Activated naive CD4-positive, alpha-beta T cell treated with Interleukin-2 at 50 U/mL for 16 hours (primary cell): ENCODE measurements around the gene SAPCD2.
"Not testable (repeated sequence)": the region's sequence is repeated elsewhere in the genome, so short reads cannot be mapped to it uniquely, and the experiment has no call there.

ENCODE experiments used
- DNase-seq: peaks from one replicate; pipeline ENCODE4 v3.0.0-alpha.2; 2020

SAPCD2 gene

GRCh38 chr9:137045294-137046087 lies 24.9 kb downstream of the SAPCD2 start:
- DNase-seq, result no peak

GRCh38 chr9:137044502-137045177 lies 25.7 kb downstream of the SAPCD2 start:
- no peak for DNase-seq

GRCh38 chr9:137044037-137044436 lies 26.3 kb downstream of the SAPCD2 start:
- DNase-seq, result no peak

- DNase-seq, result no peak
These were observed 27.3 kb downstream of the SAPCD2 start for GRCh38 chr9:137042751-137043727.

- no peak for DNase-seq
These were observed 29.2 kb downstream of the SAPCD2 start for GRCh38 chr9:137041124-137041523.

- no peak for DNase-seq
These were observed 29.8 kb downstream of the SAPCD2 start for GRCh38 chr9:137040568-137040967.

- no peak for DNase-seq
These were observed 30.6 kb downstream of the SAPCD2 start for GRCh38 chr9:137039611-137040366.

GRCh38 chr9:137038916-137039315 lies 31.4 kb downstream of the SAPCD2 start:
- no peak for DNase-seq

- no peak for DNase-seq
These were observed 32.9 kb downstream of the SAPCD2 start for GRCh38 chr9:137037483-137037882.

- no peak for DNase-seq
These were observed 33.3 kb downstream of the SAPCD2 start for GRCh38 chr9:137037035-137037434.

- no peak for DNase-seq
These were observed 34.4 kb downstream of the SAPCD2 start for GRCh38 chr9:137035937-137036336.

- DNase-seq, result no peak
These were observed 34.9 kb downstream of the SAPCD2 start for GRCh38 chr9:137035507-137035834.

GRCh38 chr9:137034709-137035506 lies 35.4 kb downstream of the SAPCD2 start:
- DNase-seq, result peak; percentile 88

GRCh38 chr9:137034039-137034708 lies 36.2 kb downstream of the SAPCD2 start:
- no peak for DNase-seq

GRCh38 chr9:137033481-137033880 lies 36.9 kb downstream of the SAPCD2 start:
- not testable (repeated sequence) for DNase-seq

GRCh38 chr9:137032858-137033257 lies 37.5 kb downstream of the SAPCD2 start:
- peak; percentile 31 for DNase-seq

- peak; percentile 60 for DNase-seq
These were observed 38.3 kb downstream of the SAPCD2 start, which contains the start of gene FUT7 for GRCh38 chr9:137031904-137032640. Gene FUT7, minus strand, starts transcription at chr9:137032088. Its CDS starts 97 bp downstream, at chr9:137031991.

- peak; percentile 74 for DNase-seq
These were observed 39.5 kb downstream of the SAPCD2 start for GRCh38 chr9:137030538-137031527.

- no peak for DNase-seq
These were observed 40.4 kb downstream of the SAPCD2 start for GRCh38 chr9:137030006-137030405.
